Nephron progenitor cell (in vitro differentiated cells): ENCODE data around the gene CCSAP.

Experiments
- DNase-seq: peaks from one replicate; pipeline ENCODE4 v3.0.0; 2021
- H3K27ac Mint-ChIP-seq: 2 replicates; pipeline ENCODE4 v1.8.0; 2021; ENCODE audit warnings: mild to moderate bottlenecking, moderate library complexity, mixed read lengths
- H3K27me3 Mint-ChIP-seq: 2 replicates; pipeline ENCODE4 v1.8.0; 2021; ENCODE audit warnings: mild to moderate bottlenecking, low read depth, mixed read lengths; ENCODE audit not compliant: poor library complexity
- H3K36me3 Mint-ChIP-seq: 2 replicates; pipeline ENCODE4 v1.8.0; 2021; ENCODE audit warnings: low read depth, mixed read lengths
- H3K4me1 Mint-ChIP-seq: 2 replicates; pipeline ENCODE4 v1.8.0; 2021; ENCODE audit warnings: mixed read lengths
- H3K4me3 Mint-ChIP-seq: 2 replicates; pipeline ENCODE4 v1.8.0; 2021; ENCODE audit warnings: mild to moderate bottlenecking, moderate library complexity, mixed read lengths
- H3K9me3 Mint-ChIP-seq: 2 replicates; pipeline ENCODE4 v1.8.0; 2021; ENCODE audit warnings: mild to moderate bottlenecking, moderate library complexity, mixed read lengths
- CTCF ChIP-seq: fragments of 200-600 bp; sonication (generic); IDR thresholded peaks from 2 replicates; pipeline ENCODE4 v1.5.0; 2021; ENCODE audit warnings: antibody characterized with exemption

CCSAP gene

GRCh38 chr1:229372251-229372650 is 29.4 kb upstream of the CCSAP start:
- no peak for DNase-seq
- TF ChIP-seq CTCF, result no peak

GRCh38 chr1:229371624-229372023 is 28.8 kb upstream of the CCSAP start:
- Mint-ChIP-seq H3K4me1 (peaks cover 5% of the 10 kb centered on the region), H3K9me3 (no peaks in the 10 kb centered on the region), H3K27ac (no peak overlapping the region), H3K36me3 (no peaks in the 10 kb centered on the region), H3K27me3 (peaks cover 21% of the 10 kb centered on the region), H3K4me3 (no peak overlapping the region)
- DNase-seq, result no peak
- no peak for TF ChIP-seq CTCF

More at GRCh38 chr1:229372251-229372650, 29.4 kb upstream of the CCSAP start:
- Mint-ChIP-seq H3K4me1 (peaks cover 5% of the 10 kb centered on the region), H3K27ac (no peak overlapping the region), H3K36me3 (no peaks in the 10 kb centered on the region), H3K9me3 (no peaks in the 10 kb centered on the region), H3K4me3 (no peak overlapping the region), H3K27me3 (peaks cover 23% of the 10 kb centered on the region)

DNA sequence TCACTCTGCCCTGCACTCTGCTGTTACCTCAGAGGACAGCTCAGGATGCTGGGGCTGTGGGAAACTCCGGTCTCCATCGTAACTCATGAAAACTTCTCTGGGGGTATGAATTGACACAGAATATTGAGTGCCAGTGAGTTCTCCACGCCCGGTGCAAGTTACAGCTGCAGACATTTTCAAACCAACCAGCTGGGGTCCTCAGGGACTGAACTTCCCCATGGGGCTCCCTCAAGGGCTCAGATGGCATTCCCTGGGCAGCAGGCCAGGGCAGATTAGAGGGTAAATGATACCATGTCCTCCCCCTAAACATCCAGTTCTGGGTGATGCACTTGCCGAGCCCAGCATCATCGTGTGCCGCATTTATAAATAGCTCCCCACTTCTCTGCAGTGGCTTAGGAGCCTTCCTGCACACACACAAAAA is 27.8 kb upstream of the CCSAP start:
- Mint-ChIP-seq H3K4me3 (no peak overlapping the region), H3K27ac (no peak overlapping the region), H3K9me3 (peaks cover 7% of the 10 kb centered on the region), H3K4me1 (peaks cover 5% of the 10 kb centered on the region), H3K27me3 (peaks cover 17% of the 10 kb centered on the region), H3K36me3 (no peaks in the 10 kb centered on the region)
- no peak for DNase-seq
- no peak for TF ChIP-seq CTCF

DNA sequence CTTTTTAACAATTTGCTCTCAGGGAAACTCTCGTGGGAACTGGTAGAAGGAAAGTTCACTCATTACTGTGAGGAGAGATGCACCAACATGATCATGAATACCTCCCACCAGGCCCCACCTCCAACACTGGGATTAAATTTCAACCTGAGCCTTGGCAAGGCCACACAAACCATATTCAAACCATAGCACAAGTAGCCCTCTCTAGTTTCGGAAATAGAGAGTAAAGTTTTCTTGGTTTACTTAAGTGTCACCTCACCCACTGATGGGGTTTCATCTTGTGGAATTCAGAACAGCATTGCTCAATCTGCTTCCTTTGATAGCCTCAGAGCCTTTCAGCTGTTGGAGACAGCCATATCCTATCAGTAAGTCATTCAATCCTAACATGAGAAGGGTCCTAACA is 25.5 kb upstream of the CCSAP start:
- H3K9me3 Mint-ChIP-seq, result peaks cover 15% of the 10 kb centered on the region
- peaks cover 17% of the 10 kb centered on the region for H3K4me1 Mint-ChIP-seq
- peaks cover 23% of the 10 kb centered on the region for H3K27me3 Mint-ChIP-seq
- H3K36me3 Mint-ChIP-seq, result no peaks in the 10 kb centered on the region
- H3K27ac Mint-ChIP-seq, result no peak overlapping the region
- no peak for DNase-seq
- no peak overlapping the region for H3K4me3 Mint-ChIP-seq
- TF ChIP-seq CTCF, result no peak

GRCh38 chr1:229365569-229365968 is 22.7 kb upstream of the CCSAP start:
- no peaks in the 10 kb centered on the region for H3K36me3 Mint-ChIP-seq
- peaks cover 17% of the 10 kb centered on the region for H3K4me1 Mint-ChIP-seq
- H3K4me3 Mint-ChIP-seq, result no peak overlapping the region
- TF ChIP-seq CTCF, result no peak
- H3K9me3 Mint-ChIP-seq, result peaks cover 15% of the 10 kb centered on the region
- H3K27ac Mint-ChIP-seq, result no peak overlapping the region
- peaks cover 28% of the 10 kb centered on the region for H3K27me3 Mint-ChIP-seq
- DNase-seq, result no peak

- Mint-ChIP-seq H3K4me1 (peaks cover 12% of the 10 kb centered on the region), H3K4me3 (no peak overlapping the region), H3K36me3 (no peaks in the 10 kb centered on the region), H3K9me3 (peaks cover 17% of the 10 kb centered on the region), H3K27me3 (peaks cover 30% of the 10 kb centered on the region), H3K27ac (no peak overlapping the region)
- DNase-seq, result no peak
- no peak for TF ChIP-seq CTCF
These were observed 21.6 kb upstream of the CCSAP start for GRCh38 chr1:229364207-229365065.
